Measurements from ENCODE around the gene TUBA1C. TPM values are rescaled to one million over a fixed set of nuclear protein-coding genes. Genes with fewer than 3 reads are reported as not detected.

The TUBA1C gene
- total and polyA plus RNA-seq, 2 of the 8 experiments (the other 6 are each of a cell fraction or from before 2014, with no cell fraction given): 504 to 3,101 TPM

DNA sequence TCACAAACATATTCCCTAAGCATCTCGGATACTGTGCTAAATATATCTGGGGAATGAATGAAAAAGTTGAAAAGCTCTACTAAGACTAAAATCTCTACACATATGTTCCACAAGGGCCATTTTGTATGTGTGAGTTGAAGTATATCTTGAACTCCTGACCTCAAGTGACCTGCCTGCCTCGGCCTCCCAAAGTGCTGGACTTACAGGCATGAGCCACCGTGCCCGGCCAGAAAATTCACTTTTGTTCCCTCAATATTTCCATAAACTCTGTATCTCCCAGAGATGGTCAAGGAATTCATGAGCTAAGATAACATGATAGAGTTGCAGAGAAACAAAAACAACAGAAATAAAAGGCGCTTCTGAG, 1.5 kb upstream of the TUBA1C start:
- Histone ChIP-seq H3K27ac (ENCODE audit: low read depth, low read length) (no peak overlapping the region), H3K4me2 (ENCODE audit: insufficient read depth in 1 of 2, low read depth in 2 of 2, low read length in 2 of 2) (no peak overlapping the region; a peak in 1 of 4 replicates), H2BK12ac (ENCODE audit: low read depth, low read length) (no peak overlapping the region), H4K91ac (replicated peaks; ENCODE audit: insufficient read length, low read length) (no peak overlapping the region), H3K79me1 (ENCODE audit: low read depth, low read length) (peaks cover 8% of the 10 kb centered on the region; the same call in 1 of the 2 replicates), H3K9ac (replicated peaks in 1 of 4; ENCODE audit: extremely low read depth in 1 of 4, low read depth in 3 of 4, low read length in 3 of 4) (no peak overlapping the region), H3K18ac (ENCODE audit: extremely low read depth, low read length) (no peak overlapping the region), H3K4me3 (ENCODE audit: extremely low read depth in 1 of 4, insufficient read depth in 2 of 4, low read depth in 3 of 4, low read length in 4 of 4) (peak overlapping the region in 1 of 4 experiments; percentile 94; a peak in 2 of 8 replicates), H3K23ac (ENCODE audit: insufficient read length) (no peak overlapping the region), H4K20me1 (replicated peaks in 1 of 2; ENCODE audit: control insufficient read depth in 1 of 2, insufficient read depth in 2 of 2, low read length in 2 of 2) (peaks cover 0 to 6% of the 10 kb centered on the region in 2 experiments), H4K5ac (ENCODE audit: insufficient read length, low read depth, low read length) (no peak overlapping the region), H3K23me2 (ENCODE audit: low read depth, low read length) (peaks cover 4% of the 10 kb centered on the region; the same call in 1 of the 2 replicates), H3K4ac (replicated peaks; ENCODE audit: insufficient read length, low read depth, low read length) (no peak overlapping the region), H2BK15ac (ENCODE audit: low read length) (no peak overlapping the region), H3K14ac (ENCODE audit: insufficient read length) (no peak overlapping the region), H2BK120ac (replicated peaks; ENCODE audit: low read depth, low read length) (no peak overlapping the region), H4K8ac (ENCODE audit: extremely low read depth, insufficient read depth, low read length) (no peak overlapping the region), H3K56ac (replicated peaks; ENCODE audit: insufficient read length, low read depth, low read length) (no peak overlapping the region), H3K4me1 (replicated peaks in 1 of 4; ENCODE audit: control insufficient read depth in 3 of 4, insufficient read depth in 4 of 4, low read length in 3 of 4) (peaks cover 0 to 2% (median 0%) of the 10 kb centered on the region in 4 experiments; a peak in 4 of 7 replicates), H3K36me3 (ENCODE audit: control insufficient read depth in 2 of 4, insufficient read depth in 4 of 4, low read length in 3 of 4) (peaks cover 0 to 17% (median 4%) of the 10 kb centered on the region in 4 experiments; a peak in 4 of 8 replicates), H2AK5ac (ENCODE audit: low read depth, low read length) (no peak overlapping the region), H3K27me3 (replicated peaks in 1 of 4; ENCODE audit: control insufficient read depth in 3 of 4, extremely low read depth in 1 of 4, insufficient read depth in 3 of 4, low read length in 3 of 4) (no peaks in the 10 kb centered on the region), H3K79me2 (ENCODE audit: control insufficient read depth in 1 of 2, insufficient read depth in 2 of 2, low read length in 2 of 2) (peaks cover 8 to 30% of the 10 kb centered on the region in 2 experiments), H2BK5ac (ENCODE audit: low read depth, low read length) (no peak overlapping the region), H2AFZ (ENCODE audit: low read length) (no peak overlapping the region), H3K9me3 (ENCODE audit: insufficient read depth in 2 of 2, low read depth in 1 of 2, low read length in 1 of 2) (no peaks in the 10 kb centered on the region), H2BK20ac (ENCODE audit: low read length) (no peak overlapping the region)
- CTCF ChIA-PET (ENCODE audit: partially characterized antibody): interaction anchor here (1.0 to 2.3 kb wide), 11 partner anchors 9 to 320 kb away, joined by 3 to 10 read pairs (median 4); no protein-coding TSS in a partner anchor
- 88% methylated on average over 5 of the region's 5 CpGs; no CpG with 5 or more reads in 1 of the 2 experiments for WGBS, 2 experiments (ENCODE audit: extremely low coverage in 1 of 2, insufficient coverage in 1 of 2, insufficient read length in 1 of 2, insufficient replicate concordance in 2 of 2, low coverage in 1 of 2, low lambda C conversion rate in 2 of 2, missing lambda C conversion rate in 1 of 2)
- POLR2A ChIA-PET (ENCODE audit: partially characterized antibody): interaction anchor here (0.7 to 5.2 kb wide), 12 partner anchors 9 to 133 kb away, joined by 3 to 111 read pairs (median 11); partner anchors contain the start of genes PRPH, TROAP and TUBA1B
- FAIRE-seq (no peak), DNase-seq (ENCODE audit: low read depth in 1 of 2, low spot score in 2 of 2) (no peak)
- TF ChIP-seq ZNF274 (IDR thresholded peaks at IDR 0.05; ENCODE audit: borderline replicate concordance, extremely low read depth, low read length) (no peak), SIN3A (conservative IDR thresholded peaks at IDR 0.05 in 1 of 2, IDR thresholded peaks at IDR 0.05 in 1 of 2; ENCODE audit: low read depth in 1 of 2, low read length in 2 of 2) (no peak)

Data from H1 (cell line).